ENCODE results near the gene CNNM3.
"Not testable (repeated sequence)": the region's sequence is repeated elsewhere in the genome, so short reads cannot be mapped to it uniquely, and the experiment has no call there.

The CNNM3 gene

GRCh38 chr2:96842600-96842999, 26.5 kb downstream of the CNNM3 start:
- DNase-seq, result no peak

- no peak for DNase-seq
Observed at GRCh38 chr2:96843538-96844268, 27.6 kb downstream of the CNNM3 start, which contains the start of gene ANKRD23. TSS of gene ANKRD23 (minus strand) at chr2:96844021. CDS start at chr2:96843992, 29 bp downstream.

GRCh38 chr2:96844405-96844808, 28.3 kb downstream of the CNNM3 start:
- no peak for DNase-seq

- no peak for DNase-seq
Observed at GRCh38 chr2:96846825-96847224, 30.8 kb downstream of the CNNM3 start.

GRCh38 chr2:96847586-96847985, 31.5 kb downstream of the CNNM3 start:
- DNase-seq, result no peak

- no peak for DNase-seq
Observed at GRCh38 chr2:96848264-96848663, 32.2 kb downstream of the CNNM3 start.

GRCh38 chr2:96852667-96853066, 36.6 kb downstream of the CNNM3 start:
- DNase-seq, result no peak

- DNase-seq, result no peak
Observed at GRCh38 chr2:96853321-96853720, 37.3 kb downstream of the CNNM3 start.

GRCh38 chr2:96856776-96857666, 41.0 kb downstream of the CNNM3 start:
- DNase-seq, result no peak

GRCh38 chr2:96857667-96858372, 41.8 kb downstream of the CNNM3 start, which contains the start of gene ANKRD39:
TSS of gene ANKRD39 (minus strand) at chr2:96858016. CDS start at chr2:96857987, 29 bp downstream.
- peak; percentile 94 for DNase-seq

- DNase-seq, result no peak
Observed at GRCh38 chr2:96859099-96859649, 43.1 kb downstream of the CNNM3 start.

GRCh38 chr2:96859681-96860064, 43.6 kb downstream of the CNNM3 start:
- no peak for DNase-seq

- DNase-seq, result no peak
Observed at GRCh38 chr2:96860065-96861029, 44.3 kb downstream of the CNNM3 start.

- no peak for DNase-seq
Observed at GRCh38 chr2:96861074-96861473, 45.0 kb downstream of the CNNM3 start.

GRCh38 chr2:96863056-96863455, 47.0 kb downstream of the CNNM3 start:
- DNase-seq, result not testable (repeated sequence)

GRCh38 chr2:96863575-96864342, 47.7 kb downstream of the CNNM3 start:
- no peak for DNase-seq

- DNase-seq, result no peak
Observed at GRCh38 chr2:96864343-96865091, 48.4 kb downstream of the CNNM3 start.

- no peak for DNase-seq
Observed at GRCh38 chr2:96865654-96866053, 49.6 kb downstream of the CNNM3 start.

GRCh38 chr2:96866149-96866548, 50.1 kb downstream of the CNNM3 start:
- DNase-seq, result no peak

GRCh38 chr2:96866586-96866985, 50.5 kb downstream of the CNNM3 start:
- DNase-seq, result no peak

All from NCI-H446 treated with DMSO at 0.1 percent for 48 hours (cell line).